NCI-H774 (cell line): ENCODE data around the gene PRODH.
"Not testable (repeated sequence)": the region's sequence is repeated elsewhere in the genome, so short reads cannot be mapped to it uniquely, and the experiment has no call there.

Experiments
- DNase-seq: peaks from one replicate; lab custom pipeline; 2025; lab: John Stamatoyannopoulos, UW

The PRODH gene

DNA sequence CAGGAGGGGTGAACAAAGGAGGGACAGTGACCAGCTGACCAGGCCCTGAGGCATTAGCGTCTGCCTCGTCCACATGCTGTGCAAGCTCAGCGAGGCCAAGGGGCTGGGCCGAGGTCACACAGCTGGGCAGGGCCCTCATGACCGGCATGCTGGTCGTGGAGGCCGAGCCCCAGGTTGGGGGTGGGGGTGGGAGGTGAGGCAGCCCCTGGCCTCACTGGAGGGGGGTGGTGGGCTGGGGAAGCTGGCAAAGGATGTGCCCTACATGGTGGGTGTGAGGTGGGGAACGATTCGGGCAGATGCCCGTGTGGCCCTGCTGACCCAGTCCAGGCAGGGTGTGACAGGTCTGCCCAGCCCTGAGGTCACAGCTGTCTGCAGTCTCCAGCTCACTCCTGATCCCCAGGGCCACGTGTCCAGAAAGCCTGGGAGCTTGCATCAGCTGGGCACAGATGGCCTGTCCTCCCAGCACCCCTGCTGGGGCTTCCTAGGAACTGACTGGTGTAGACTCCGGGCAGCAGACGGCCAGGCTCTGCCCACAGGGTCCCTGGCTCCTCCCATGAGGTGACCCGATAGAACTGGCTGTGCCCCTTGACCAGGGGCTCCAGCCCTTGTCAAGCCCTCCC lies 31.4 kb upstream of the PRODH start:
- DNase-seq = not testable (repeated sequence)

DNA sequence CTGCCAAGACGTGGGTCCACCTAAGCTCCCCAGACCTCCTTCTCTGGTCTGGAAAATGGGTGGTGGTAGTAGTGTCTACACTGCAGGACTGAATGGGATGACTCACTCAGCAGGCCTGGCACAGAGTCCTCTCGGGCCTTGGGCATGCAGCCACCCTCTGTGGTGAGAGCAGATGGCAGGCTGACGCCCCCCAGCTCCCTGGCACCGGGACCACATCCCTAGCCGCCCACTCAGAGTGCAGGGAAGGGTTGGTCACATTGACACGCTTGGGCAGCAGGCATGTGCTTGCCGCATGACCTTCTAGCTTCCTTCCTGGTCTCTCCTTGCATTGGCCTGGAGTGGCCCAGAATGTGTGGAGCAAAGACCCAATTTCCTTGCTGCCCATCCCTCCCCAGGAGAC lies 30.7 kb upstream of the PRODH start:
- no peak for DNase-seq

DNA sequence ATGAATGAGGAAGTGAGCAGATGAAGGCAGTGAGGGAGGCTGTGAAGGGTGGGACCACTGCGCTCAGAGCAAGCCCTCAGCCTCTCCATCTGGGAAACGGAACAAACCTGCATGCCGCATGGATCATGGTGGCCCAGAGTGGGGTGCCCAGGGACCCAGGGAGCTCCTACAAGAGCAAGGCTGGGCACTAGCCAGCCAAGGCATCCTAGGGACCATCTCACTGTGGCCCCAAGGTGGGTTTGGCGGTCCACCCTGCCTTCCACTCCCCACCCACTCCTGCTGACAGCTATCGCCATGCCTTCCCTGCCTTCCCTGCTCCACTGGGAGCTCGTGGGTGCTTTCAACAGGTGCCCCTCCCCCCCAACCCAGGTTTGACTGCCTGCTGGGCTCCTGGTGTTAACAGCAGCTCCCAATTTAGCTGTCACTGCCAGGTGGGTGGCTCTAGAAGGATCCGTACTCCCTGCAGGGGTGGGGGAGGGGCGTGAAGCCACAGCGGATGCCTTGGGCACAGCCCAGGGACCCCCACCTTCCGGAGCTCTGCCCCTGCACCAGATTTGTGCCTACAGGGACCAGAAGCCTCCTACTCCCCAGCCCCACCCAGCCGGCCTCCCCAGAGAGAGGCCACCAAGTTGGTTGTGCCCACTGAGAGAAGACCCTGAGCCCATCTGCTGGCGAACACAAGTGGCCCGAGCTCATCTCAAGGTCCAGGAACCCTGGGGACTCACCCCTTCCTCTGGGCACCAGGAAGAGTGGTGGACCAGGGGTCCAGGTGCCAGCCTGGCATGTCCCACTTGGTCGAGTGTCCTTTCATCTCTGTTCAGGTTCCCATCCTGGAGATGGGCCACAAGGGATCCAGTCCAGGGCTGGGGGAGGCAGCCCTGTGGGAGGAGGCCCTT lies 29.7 kb upstream of the PRODH start:
- DNase-seq = no peak

DNA sequence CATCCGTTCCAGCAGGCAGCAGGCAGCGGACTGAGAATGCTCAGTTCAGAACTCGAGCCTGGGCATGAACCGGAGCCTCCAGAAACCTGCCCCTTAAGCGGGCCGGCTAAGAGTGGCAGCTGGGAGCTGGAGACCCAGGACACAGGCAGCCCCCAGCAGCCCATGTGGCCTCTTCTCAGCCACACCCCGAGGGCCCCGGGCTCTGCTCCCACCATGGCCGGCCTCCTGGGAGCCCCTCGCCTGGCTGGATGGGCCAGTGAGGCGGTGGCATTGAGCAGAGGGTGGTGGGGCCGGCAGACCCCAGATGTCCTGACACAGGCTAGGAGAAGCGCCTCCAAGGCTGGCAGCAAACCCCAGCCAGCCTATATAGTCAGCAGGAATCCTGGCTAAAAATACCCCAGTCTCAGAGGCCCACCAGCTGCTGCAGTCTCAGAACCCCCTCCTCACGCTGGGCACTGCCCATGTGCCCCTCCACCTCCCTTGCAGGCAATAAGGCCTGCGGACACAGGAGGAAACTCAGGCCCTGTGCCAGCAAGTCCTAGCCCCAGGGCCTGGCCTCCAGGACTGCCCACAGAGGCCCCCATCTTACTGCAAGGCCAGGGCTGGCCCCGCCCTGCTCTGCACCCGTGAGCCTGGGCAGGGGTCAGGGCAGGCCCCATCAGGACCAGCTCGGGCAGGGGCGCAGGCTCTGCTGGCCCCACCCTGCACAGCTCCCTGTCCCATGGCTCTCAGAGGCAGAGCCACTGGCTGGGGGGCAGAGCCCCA lies 28.6 kb upstream of the PRODH start:
- DNase-seq = not testable (repeated sequence)

DNA sequence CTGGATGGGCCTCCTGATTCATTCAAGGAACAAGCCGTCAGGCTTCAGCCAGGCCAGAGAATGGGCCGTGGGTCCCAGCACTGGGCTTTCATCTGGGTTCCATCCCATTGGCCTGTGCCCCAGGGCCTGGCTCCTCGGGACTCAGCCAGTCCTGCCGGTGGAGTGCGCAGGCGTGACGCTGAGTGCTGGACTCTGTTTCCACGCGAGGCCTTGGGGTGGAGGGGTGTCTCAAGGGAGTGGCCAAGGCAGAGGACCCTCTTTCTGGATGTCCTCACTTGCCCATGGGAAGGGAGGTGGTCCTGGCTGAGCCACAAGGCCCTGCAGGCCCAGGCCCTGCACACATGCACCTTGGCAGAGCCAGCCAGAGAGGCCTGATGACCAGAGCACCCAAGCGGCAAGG lies 28.0 kb upstream of the PRODH start:
- not testable (repeated sequence) for DNase-seq

DNA sequence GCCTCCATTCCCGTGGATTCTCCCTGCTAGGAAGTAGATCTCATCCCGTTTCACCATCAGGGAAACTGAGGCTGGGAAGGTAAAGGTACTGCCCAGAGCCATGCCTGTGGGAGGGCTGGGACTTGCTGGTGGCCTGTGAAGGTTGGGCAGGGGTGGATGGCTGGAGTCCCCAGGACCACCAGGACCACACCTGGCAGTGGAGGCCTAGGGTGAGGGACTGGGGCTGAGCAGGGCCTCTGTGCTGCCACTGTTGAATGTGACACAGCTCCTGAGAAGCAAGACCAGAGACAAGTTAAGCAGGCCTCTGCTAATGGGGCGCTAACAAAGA lies 26.2 kb upstream of the PRODH start:
- no peak for DNase-seq

DNA sequence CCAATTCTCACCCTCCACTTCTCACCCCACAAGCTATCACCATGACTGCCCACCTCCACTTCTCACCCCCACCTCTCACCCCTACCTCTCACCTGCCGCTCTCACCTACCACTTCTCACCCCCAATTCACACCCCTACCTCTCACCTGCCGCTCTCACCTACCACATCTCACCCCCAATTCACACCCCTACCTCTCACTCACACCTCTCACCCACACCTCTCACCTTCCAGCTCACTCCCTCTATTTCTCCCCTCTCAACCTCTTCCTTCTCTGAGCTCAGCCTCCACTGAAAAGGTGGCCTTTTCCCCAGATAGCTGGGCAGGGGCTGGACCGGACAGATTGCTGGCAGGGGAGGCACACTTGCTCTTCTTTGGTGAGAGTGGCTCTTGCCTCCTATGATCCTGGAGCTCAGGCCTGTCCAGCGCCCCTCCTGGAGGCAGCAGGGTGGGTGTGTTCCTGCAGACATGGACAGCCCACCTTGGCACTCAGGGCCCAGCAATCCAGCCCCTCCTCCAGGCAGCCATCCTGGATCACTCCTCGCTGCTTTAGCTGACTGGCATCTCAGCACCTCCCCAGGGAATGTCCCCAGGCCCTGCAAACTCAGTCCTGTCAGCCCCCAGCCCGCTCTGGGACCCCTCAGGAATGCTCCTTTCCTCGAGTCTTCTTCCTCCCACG lies 25.7 kb upstream of the PRODH start:
- DNase-seq = not testable (repeated sequence)

DNA sequence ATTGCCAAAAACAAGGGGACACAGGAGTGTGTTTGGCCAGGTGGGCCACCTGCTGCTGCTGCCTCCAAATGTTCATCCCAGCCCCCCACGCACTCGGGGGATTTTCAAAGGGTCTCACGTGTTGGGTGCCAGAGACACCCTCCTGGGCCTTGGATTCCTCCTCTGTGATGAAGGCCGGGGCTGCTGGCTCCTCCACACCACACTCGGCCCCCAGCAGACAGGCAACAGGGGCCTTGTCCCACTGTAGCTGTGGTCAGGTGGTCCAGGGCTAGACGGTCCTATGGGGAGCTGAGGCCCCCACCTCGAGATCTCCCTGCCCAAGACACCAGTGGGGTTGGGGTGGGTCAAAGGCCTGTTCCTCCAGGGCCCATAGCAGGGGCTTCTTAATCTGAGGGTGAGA lies 25.1 kb upstream of the PRODH start:
- not testable (repeated sequence) for DNase-seq

DNA sequence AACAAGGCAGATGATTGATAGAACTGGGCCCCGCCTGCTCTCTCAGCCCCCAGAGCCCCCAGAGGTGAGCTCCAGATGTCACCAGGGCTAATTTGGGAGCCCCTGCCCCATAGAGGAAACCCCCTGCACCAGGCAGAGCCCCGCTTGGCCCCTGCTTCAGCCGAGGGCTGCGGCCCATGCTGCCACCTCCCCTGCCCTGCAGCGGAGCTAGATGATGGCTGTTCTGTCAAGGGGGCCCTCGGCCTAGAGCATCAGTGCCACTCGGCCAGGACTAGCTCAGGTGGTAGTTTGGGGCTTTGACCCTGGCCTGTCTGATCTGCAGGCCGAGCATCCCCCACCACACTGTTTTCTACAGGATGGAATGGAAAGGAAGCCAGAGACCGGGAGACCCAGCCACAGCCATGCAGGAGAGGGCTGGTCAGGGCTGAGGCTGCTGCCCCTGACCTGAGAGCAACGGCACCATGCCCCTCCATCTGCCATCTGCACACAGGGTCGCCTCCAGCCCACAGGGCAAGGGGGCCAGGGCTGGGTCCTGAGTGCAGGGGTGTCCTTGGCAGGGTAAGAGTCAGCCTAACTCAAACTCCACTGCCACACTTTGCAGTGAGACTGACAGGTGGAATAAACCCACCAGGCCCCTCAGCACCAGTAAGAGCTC lies 24.2 kb upstream of the PRODH start:
- not testable (repeated sequence) for DNase-seq

DNA sequence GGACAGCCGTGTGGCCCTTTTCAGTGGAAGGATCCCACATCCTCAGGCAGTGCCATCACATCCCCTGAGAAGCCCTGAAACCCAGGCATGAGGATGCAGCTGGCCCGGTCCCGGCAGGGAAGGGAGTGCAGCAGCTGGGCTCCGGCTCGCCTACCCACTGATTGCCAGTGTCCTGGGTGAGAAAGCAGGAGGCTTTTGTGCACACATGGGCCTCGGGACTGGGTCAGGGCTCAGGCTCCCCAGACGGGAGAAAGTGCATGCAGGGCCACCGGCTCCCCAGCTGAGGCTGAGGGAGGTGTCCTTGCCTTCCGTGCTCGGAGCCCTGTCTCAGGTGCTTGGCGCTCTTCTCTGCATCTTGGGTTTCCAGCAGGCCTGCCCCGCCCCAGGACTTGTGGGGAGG lies 23.6 kb upstream of the PRODH start:
- not testable (repeated sequence) for DNase-seq

DNA sequence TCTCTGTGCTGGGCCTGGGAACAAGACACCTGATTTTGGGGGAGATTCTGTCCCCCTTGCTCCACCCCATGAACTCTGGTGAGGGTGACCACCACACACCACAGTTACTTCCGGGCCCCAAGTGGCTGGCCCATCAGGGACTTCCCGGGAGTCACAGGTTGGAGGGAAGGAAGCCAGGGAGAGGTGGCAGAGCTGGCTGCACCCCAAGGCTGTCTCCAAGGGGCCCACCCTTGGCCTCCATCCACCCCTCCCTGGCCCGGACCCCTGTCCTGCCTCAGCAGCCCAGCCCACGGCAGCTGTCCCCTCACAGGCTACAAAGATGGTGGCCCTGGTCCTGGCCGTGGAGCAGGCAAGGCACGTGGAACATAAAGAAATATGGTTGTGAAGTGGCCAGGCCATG lies 23.2 kb upstream of the PRODH start:
- DNase-seq = not testable (repeated sequence)

DNA sequence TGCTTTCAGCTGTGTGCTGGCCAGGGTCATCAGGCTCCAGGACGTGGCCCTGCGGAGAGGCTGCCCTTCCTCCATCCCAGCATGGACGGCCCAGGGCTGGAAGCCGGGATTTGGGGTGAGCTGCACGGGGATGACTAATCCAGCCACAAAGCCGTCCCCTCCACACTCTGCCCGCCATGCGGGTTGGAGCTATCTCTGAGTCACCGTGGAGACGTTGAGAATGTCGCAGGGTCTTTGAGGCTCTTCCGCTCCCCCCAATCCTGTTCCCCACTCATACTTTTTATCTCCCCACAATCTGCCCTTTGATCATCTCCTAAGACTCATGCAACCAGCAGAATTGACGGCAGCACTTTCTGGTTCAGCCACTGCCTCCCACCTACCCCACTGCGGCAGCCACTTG lies 22.6 kb upstream of the PRODH start:
- not testable (repeated sequence) for DNase-seq

DNA sequence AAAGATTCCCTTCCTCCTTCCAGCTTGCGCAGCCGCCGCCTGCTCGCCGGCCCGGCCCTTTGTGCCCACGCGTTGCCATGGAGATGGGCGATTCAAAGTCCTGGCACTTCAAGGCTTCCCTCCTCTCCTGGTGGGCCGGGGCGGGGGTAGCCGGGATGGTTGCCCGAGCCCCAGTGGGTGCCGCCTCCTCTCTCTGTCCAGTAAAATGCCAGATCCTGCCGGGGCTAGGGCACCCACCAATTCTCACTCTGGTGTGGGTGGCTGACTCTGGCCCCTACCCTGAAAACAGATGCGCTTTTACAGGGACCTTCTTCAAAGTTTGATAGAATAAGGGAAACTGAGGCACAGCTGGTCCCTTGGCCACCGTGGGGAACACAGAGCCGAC lies 22.2 kb upstream of the PRODH start:
- DNase-seq = not testable (repeated sequence)

DNA sequence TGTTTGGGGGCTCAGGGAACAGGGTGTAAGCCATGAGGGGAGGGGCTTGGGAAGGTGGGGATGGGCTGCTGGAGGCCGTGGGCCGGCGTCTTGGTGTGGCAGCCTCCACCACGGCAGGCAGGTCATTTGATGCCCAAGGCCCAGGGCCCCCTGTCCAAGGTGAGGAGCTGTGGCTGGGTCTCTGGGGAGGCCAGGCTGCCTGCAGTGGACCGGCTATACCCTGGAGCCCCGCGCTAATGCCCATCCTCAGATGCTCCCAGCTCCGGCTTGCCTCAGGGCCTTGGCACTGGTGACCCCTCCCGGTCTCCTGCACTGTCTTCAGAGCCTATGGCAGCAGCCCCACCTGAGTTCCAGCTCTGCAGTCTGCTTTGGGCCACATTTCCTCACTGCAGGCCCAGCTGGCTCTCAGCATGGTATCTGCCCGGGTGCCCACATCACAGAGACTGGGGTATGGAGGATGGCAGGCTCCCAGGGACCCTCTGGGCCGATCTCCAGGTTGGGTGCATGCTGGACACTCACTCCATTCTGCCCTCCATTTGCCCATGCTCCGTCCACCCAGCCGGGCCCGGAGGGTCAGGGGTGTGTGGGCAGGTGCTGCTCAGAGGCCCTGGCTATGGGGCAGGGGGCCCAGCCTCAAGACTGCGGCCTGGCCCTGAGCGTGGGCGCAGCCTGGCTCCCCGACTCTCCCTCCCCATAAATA lies 21.7 kb upstream of the PRODH start:
- not testable (repeated sequence) for DNase-seq

DNA sequence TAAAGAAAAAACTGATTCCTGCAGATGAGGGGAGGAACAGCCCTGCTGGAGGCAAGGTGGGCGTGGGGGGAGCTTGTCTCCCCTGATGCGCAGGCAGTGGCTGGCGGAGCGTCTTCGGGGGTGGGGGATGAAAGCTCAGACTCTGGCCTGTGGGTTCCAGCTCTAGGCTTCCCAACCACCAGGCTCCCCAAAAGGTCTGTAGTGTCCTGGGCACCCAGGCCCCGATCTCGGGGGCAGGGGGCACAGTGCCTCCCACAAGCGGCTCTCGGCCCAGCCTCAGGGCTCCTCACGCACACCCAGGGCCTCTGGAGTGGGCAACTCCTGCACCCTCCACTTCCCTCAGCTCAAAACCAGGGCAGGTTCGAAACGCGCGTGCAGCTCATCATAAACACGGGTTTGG lies 20.9 kb upstream of the PRODH start:
- not testable (repeated sequence) for DNase-seq

DNA sequence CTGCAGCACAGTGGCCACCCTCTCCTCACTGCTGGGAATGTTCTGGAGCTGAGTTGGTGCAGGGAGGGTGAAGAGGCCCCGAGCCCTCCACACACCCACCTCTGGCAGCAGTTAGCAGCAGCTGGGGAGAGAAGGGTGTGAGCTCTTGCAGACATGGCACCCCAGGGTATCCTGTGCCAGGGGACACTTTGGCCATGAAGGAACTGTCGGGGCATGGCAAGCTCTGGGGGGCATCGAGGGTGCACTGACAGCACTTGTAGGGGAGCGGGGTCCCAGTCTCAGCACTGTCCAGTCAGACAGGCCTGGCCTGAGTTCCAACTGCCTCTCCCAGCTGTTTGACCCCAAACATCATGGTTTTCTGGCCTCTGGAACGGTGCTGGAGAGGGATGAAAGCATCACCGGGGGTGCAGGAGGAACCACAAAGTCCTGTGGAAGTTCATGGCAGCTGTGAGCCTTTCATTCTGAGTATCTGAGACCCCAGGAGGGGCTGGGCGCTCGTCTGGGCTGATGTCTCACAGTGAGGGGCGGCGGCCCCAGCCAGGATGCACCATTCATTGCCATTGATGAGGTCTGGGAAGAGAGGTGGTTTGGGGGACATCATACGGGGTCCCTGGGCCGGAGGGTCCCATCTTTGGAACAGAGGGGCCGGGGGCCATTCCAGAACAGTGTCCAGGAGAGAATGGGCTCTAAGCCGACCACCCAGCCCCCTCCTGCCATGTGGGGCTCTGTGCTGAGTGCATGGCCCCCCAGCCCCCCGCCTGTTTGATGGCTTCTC lies 20.2 kb upstream of the PRODH start:
- not testable (repeated sequence) for DNase-seq

DNA sequence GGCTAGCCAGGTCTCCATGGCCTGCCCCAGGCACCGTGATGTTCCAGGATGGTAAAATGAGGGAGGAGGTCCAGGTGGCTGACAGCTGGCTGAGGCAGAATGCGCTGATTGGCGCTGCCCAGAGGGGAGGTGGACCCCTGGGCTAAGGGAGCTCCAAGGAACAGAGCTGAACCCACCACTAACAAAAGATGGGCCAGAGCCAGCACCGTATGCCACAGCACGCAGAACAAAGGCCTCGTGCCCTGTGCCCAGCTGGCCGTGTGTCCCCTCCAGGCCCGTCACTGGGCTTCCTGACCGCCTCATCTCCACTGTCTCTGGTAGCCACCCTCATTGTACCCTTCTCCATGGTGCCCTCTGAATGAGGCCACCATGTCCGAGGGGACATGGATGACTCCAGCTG lies 19.6 kb upstream of the PRODH start:
- no peak for DNase-seq

DNA sequence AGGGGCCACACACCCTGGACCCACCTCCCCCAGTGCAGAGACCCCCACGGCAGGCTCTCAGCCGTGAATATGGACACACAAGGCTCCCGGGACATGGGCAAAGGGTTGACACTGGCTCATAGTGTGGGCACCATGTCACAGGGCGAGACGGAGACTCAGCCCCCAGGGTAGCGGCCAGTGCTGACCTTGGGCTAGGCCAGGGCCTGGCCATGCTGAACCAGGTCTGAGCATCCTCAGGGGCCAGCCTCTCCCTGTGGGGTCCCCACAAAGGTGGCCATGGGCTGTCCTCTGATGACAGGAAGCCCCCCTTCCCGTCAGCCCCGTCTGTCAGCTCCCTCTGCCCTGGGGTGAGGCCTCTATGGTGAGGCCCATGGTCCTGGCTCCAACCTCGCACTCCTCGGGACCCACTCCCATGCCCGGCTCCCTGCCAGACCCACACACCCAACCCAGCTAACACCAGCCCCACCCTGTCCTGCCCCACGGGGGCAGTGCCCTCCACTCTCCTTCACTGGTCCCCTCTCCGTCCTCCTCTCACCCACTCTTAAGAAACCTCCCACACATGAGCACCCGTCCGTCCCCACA lies 19.0 kb upstream of the PRODH start:
- DNase-seq = no peak

DNA sequence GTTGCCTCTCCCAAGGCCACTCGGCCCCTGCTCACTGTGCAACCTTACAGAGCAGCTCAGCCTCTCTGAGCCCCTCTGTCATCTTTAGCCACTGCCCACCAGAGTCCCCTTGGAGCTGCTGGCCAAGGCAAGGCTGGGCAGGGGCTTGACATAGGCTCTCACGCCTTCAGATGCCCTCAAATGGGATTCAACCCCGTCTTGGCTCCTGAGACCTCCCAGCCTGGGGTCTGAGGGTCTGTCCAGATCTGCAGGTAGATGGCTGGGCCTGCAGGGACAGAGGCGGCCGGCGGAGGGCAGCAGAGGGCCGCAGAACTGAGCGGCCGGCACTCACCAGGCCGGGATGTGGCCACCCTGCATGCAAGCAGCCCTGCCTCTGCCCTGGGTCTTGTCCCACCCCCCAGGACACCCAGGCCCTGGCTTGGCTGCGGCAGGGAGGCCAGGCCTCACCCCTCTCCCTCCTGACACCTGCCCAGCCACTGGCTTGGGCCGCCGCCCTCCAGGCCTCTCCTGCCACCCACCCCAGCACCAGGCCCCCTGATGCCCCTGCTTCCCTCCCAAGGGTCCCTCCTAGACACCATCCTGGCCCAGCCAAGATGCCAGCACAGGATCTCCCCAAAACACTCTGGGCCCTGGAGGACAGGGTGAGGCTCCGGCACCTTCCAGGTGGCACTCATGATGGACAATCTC lies 18.4 kb upstream of the PRODH start:
- DNase-seq = peak; percentile 49
